GM12878 (cell line): ENCODE measurements around the gene WTAP. TPM values are rescaled to one million over a fixed set of nuclear protein-coding genes. Genes with fewer than 3 reads are reported as not detected.
A peak's percentile ranks its signal among the peaks of the same experiment; 100 is the strongest.

ENCODE experiments used
- ATAC-seq: fragments of 200-7000 bp; cut with Tn5 transposase; 3 replicates; pipeline ENCODE4 v1.9.1; 2020; ENCODE audit warnings: mild to moderate bottlenecking, moderate library complexity
- BruUV-seq: library from RNA; stranded (reverse); fragments of 400-500 nt; replicated peaks from 2 replicates; lab custom pipeline; 2021; lab: Mats Ljungman, UMichigan
- CTCF ChIA-PET: fragments of 300-600 bp; sonication (Branson Sonifier 250); formaldehyde crosslinking; extraction: SDS; loops from one replicate; lab custom pipeline; 2021; ENCODE audit warnings: inconsistent platforms; lab: Yijun Ruan, JAX
- POLR2A ChIA-PET: fragments of 350-600 bp; formaldehyde crosslinking; extraction: SDS; loops from one replicate; lab custom pipeline; 2021; ENCODE audit warnings: inconsistent platforms; lab: Charles Lee
- RAD21 ChIA-PET: fragments of 300-600 bp; sonication (Branson Sonifier 250); formaldehyde crosslinking; loops from one replicate; lab custom pipeline; 2023; ENCODE audit warnings: antibody characterized with exemption; ENCODE audit not compliant: unreplicated experiment; lab: Charles Lee
- SMC1A ChIA-PET: fragments of 300-600 bp; sonication (Branson Sonifier 250); formaldehyde crosslinking; loops from one replicate; lab custom pipeline; 2023; ENCODE audit not compliant: unreplicated experiment, uncharacterized antibody; lab: Charles Lee
- DNase-seq: peaks from one replicate; pipeline ENCODE4 v3.0.0-alpha.2; 2011; ENCODE audit warnings: low read depth, low spot score
- FAIRE-seq: peaks from 3 replicates; lab custom pipeline; 2011; peaks lifted over from hg19 to GRCh38; lab: Jason Lieb, UNC
- H2AFZ ChIP-seq: 2 replicates; pipeline ENCODE4 v1.6.0; 2011; ENCODE audit warnings: low read depth, low read length, control low read depth; ENCODE audit not compliant: control insufficient read depth
- H3K27ac ChIP-seq: 2 replicates; pipeline ENCODE4 v1.5.1; 2011; ENCODE audit warnings: control low read depth; ENCODE audit not compliant: control insufficient read depth, insufficient read depth
- H3K27me3 ChIP-seq, 2 experiments: replicated peaks in 1 of 2; 2 replicates each; pipeline versions ENCODE4 v1.6.0 to v1.6.1; 2011; ENCODE audit warnings: low read length in 1 of 2; ENCODE audit not compliant: control insufficient read depth in 2 of 2, insufficient read depth in 2 of 2
- H3K36me3 ChIP-seq, 2 experiments: 2 replicates each; pipeline ENCODE4 v1.5.1; 2011; ENCODE audit warnings: low read length in 1 of 2; ENCODE audit not compliant: control insufficient read depth in 2 of 2, insufficient read depth in 2 of 2
- H3K4me1 ChIP-seq: 2 replicates; pipeline ENCODE4 v1.6.1; 2011; ENCODE audit warnings: mild to moderate bottlenecking, low read length, moderate library complexity, mixed read lengths; ENCODE audit not compliant: control insufficient read depth, insufficient read depth
- H3K4me2 ChIP-seq: 2 replicates; pipeline ENCODE4 v1.6.0; 2011; ENCODE audit warnings: control low read depth; ENCODE audit not compliant: control insufficient read depth, insufficient read depth
- H3K4me3 ChIP-seq: fragments of 200-600 bp; sonication (generic); 2 replicates; pipeline ENCODE4 v1.5.1; 2016
- H3K79me2 ChIP-seq: 2 replicates; pipeline ENCODE4 v1.6.0; 2011; ENCODE audit warnings: low read length; ENCODE audit not compliant: control insufficient read depth, insufficient read depth
- H3K9ac ChIP-seq: 2 replicates; pipeline ENCODE4 v1.8.0; 2011; ENCODE audit warnings: low read length, control low read depth, mixed read lengths; ENCODE audit not compliant: control insufficient read depth, insufficient read depth
- H3K9me3 ChIP-seq: replicated peaks from 3 replicates; pipeline ENCODE4 v1.5.1; 2011; ENCODE audit warnings: mild to moderate bottlenecking, low read length; ENCODE audit not compliant: control insufficient read depth, insufficient read depth
- H4K20me1 ChIP-seq: 2 replicates; pipeline ENCODE4 v1.6.0; 2011; ENCODE audit not compliant: control insufficient read depth, insufficient read depth
- ATF3 ChIP-seq: IDR thresholded peaks from 2 replicates; pipeline ENCODE4 v1.6.1; 2011; ENCODE audit warnings: low read depth, mild to moderate bottlenecking, low read length, moderate library complexity, borderline replicate concordance; ENCODE audit errors: extremely low read depth
- BCLAF1 ChIP-seq: fragments of 450-650 bp; IDR thresholded peaks from 2 replicates; pipeline ENCODE4 v1.6.1; 2017; ENCODE audit warnings: antibody characterized with exemption, mild to moderate bottlenecking, moderate library complexity
- BMI1 ChIP-seq: fragments of 450-650 bp; IDR thresholded peaks from 2 replicates; pipeline ENCODE4 v1.6.1; 2016; ENCODE audit warnings: mild to moderate bottlenecking, moderate library complexity, borderline replicate concordance
- EGR1 ChIP-seq, 2 experiments: IDR thresholded peaks; 1 replicate in 1 of 2; 2 replicates in 1 of 2; pipeline ENCODE4 v1.6.1; 2011 to 2012; ENCODE audit warnings: low read depth in 2 of 2, low read length in 2 of 2, borderline replicate concordance in 1 of 2, mild to moderate bottlenecking in 1 of 2, moderate library complexity in 1 of 2
- GABPA ChIP-seq: IDR thresholded peaks from 2 replicates; pipeline ENCODE4 v1.6.1; 2014; ENCODE audit warnings: antibody characterized with exemption, low read depth, mild to moderate bottlenecking, inconsistent platforms
- MLLT1 ChIP-seq: fragments of 450-650 bp; IDR thresholded peaks from 2 replicates; pipeline ENCODE4 v1.6.1; 2016; ENCODE audit warnings: mild to moderate bottlenecking
- PKNOX1 ChIP-seq: fragments of 450-650 bp; IDR thresholded peaks from 2 replicates; pipeline ENCODE4 v1.6.1; 2016; ENCODE audit warnings: mild to moderate bottlenecking
- POLR2AphosphoS5 ChIP-seq: IDR thresholded peaks from 2 replicates; pipeline ENCODE4 v1.6.1; 2011; ENCODE audit warnings: mild to moderate bottlenecking, low read length, inconsistent platforms
- RELA ChIP-seq: fragments of 450-650 bp; IDR thresholded peaks from 2 replicates; pipeline ENCODE4 v1.8.0; 2014; ENCODE audit warnings: borderline replicate concordance; ENCODE audit not compliant: partially characterized antibody
- RELB ChIP-seq: fragments of 450-650 bp; IDR thresholded peaks from 2 replicates; pipeline ENCODE4 v1.6.1; 2017; ENCODE audit warnings: low read depth, mild to moderate bottlenecking, moderate library complexity
- SREBF1 ChIP-seq: IDR thresholded peaks from 2 replicates; pipeline ENCODE4 v1.6.1; 2012; ENCODE audit warnings: mild to moderate bottlenecking, low read length
- TCF7 ChIP-seq: IDR thresholded peaks from 2 replicates; pipeline ENCODE4 v1.6.1; 2014; ENCODE audit warnings: antibody characterized with exemption, borderline replicate concordance
- WGBS: methylation state at CpG from one replicate; pipeline ENCODE4 v1.1.6; 2016; ENCODE audit warnings: low lambda C conversion rate; ENCODE audit not compliant: insufficient replicate concordance, insufficient coverage; ENCODE audit errors: missing lambda C conversion rate; 5-methylcytosine and 5-hydroxymethylcytosine counted together
- in situ Hi-C: fragments of 300-500 bp; cut with MboI; formaldehyde crosslinking; loops from 9 replicates; pipeline ENCODE4 v1.14.3; 2018; ENCODE audit warnings: mixed read lengths
- intact Hi-C: fragments of 100-400 bp; cut with micrococcal nuclease; formaldehyde crosslinking; loops from one replicate; pipeline ENCODE4 v1.14.2; 2022; ENCODE audit not compliant: unreplicated experiment
- polyA plus RNA-seq, 11 experiments: library from polyadenylated mRNA; depleted of rRNA in 4 of 11; unstranded in 6 of 11; stranded (reverse) in 5 of 11; fragments of >200 nt; fragmentation: Nextera tagmentation in 4 of 11; fragmentation: Illumina TruSeq in 1 of 11; extraction: Ambion mirVana in 4 of 11; extraction: Trizol in 1 of 11; gene quantifications; 1 replicate in 1 of 11; 2 replicates in 10 of 11; pipeline versions ENCODE4 v1.2.1 to v1.2.3, GENCODE V29; 2011 to 2016; ENCODE audit warnings: inconsistent platforms in 2 of 11, missing spikeins in 2 of 11, low read depth in 1 of 11
- total RNA-seq, 4 experiments: library from RNA; depleted of rRNA in 3 of 4; stranded (reverse); fragments of >200 nt in 3 of 4; fragmentation: Illumina TruSeq in 1 of 4; extraction: Trizol in 1 of 4; gene quantifications; 2 replicates each; pipeline versions ENCODE4 v1.2.1 to v1.2.3, GENCODE V29; 2013 to 2021

Gene WTAP
- total and polyA plus RNA-seq, 10 of the 15 experiments (the other 5 are each of a cell fraction or from before 2014, with no cell fraction given): 38.7 to 132 (median 83.1) TPM

- TF ChIP-seq PKNOX1 (no peak), RELA (no peak), TCF7 (no peak)
These were observed 47.2 kb upstream of the WTAP start (continued) for GRCh38 chr6:159680104-159680503.

GRCh38 chr6:159681191-159681880 lies 46.0 kb upstream of the WTAP start:
- FAIRE-seq (no peak), ATAC-seq (no peak), DNase-seq (no peak)
- no peaks in the 10 kb centered on the region for H4K20me1 ChIP-seq
- H3K4me1 ChIP-seq: no peaks in the 10 kb centered on the region
- no peaks in the 10 kb centered on the region for H3K27me3 ChIP-seq
- H3K9me3 ChIP-seq: no peaks in the 10 kb centered on the region
- H3K27ac ChIP-seq: no peak overlapping the region
- no peak for TF ChIP-seq MLLT1
- TF ChIP-seq BMI1: no peak
- TF ChIP-seq RELA: no peak
- no peak for TF ChIP-seq ATF3
- TF ChIP-seq SREBF1: no peak
- TF ChIP-seq BCLAF1: no peak
- no peak for TF ChIP-seq EGR1 (IDR thresholded peaks at IDR 0.05; ENCODE audit: borderline replicate concordance in 1 of 2, low read depth in 2 of 2, low read length in 2 of 2)
- TF ChIP-seq GABPA: no peak
- TF ChIP-seq POLR2AphosphoS5: no peak
- TF ChIP-seq RELB: no peak
- intact Hi-C loops (no loop called here), in situ Hi-C loops (no loop called here)
- no peak overlapping the region for H3K9ac ChIP-seq
- H2AFZ ChIP-seq: no peak overlapping the region
- ChIA-PET RAD21 (no interaction called here), SMC1A (interaction anchor here (1.0 to 1.6 kb wide), 4 partner anchors 10 to 385 kb away, joined by 3 to 4 read pairs (median 3); no protein-coding TSS in a partner anchor), CTCF (interaction anchor here (1.0 to 2.4 kb wide), 4 partner anchors 10 to 319 kb away, joined by 3 to 10 read pairs (median 4); no protein-coding TSS in a partner anchor), POLR2A (no interaction called here)
- no peak overlapping the region for H3K4me3 ChIP-seq
- no peaks in the 10 kb centered on the region for H3K79me2 ChIP-seq
- BruUV-seq: TSS peak; percentile 47
- H3K36me3 ChIP-seq: peaks cover 0 to 19% of the 10 kb centered on the region in 2 experiments; a peak in 3 of 4 replicates
- no peak overlapping the region for H3K4me2 ChIP-seq
- 90% methylated on average over 10 of the region's 10 CpGs for whole genome bisulfite sequencing
